HepG2 (cell line): ENCODE measurements around the gene MT1M. TPM values are rescaled to one million over a fixed set of nuclear protein-coding genes. Genes with fewer than 3 reads are reported as not detected.

Source experiments
- ATAC-seq: fragments of 200-7000 bp; cut with Tn5 transposase; 3 replicates; pipeline ENCODE4 v1.9.1; 2020; ENCODE audit warnings: mild to moderate bottlenecking, moderate library complexity
- BruUV-seq: library from RNA; stranded (reverse); fragments of 400-500 nt; replicated peaks from 2 replicates; lab custom pipeline; 2021; lab: Mats Ljungman, UMichigan
- CTCF ChIA-PET: fragments of 300-600 bp; formaldehyde crosslinking; extraction: SDS; loops from one replicate; lab custom pipeline; 2021; ENCODE audit warnings: low total read pairs, inconsistent platforms, low intra/inter-chr PET ratio; lab: Yijun Ruan, JAX
- POLR2A ChIA-PET: fragments of 350-600 bp; sonication (Branson Sonifier 250); formaldehyde crosslinking; loops from one replicate; lab custom pipeline; 2020; ENCODE audit warnings: antibody characterized with exemption, inconsistent platforms; lab: Yijun Ruan, JAX
- DNase-seq: peaks from one replicate; pipeline ENCODE4 v3.0.0-alpha.2; 2015; ENCODE audit warnings: low spot score
- FAIRE-seq: peaks from 3 replicates; lab custom pipeline; 2011; peaks lifted over from hg19 to GRCh38; lab: Jason Lieb, UNC
- H2AFZ ChIP-seq: one replicate; pipeline ENCODE4 v1.6.1; 2011; ENCODE audit warnings: low read length, inconsistent platforms
- H3K27ac ChIP-seq: fragments of 300-600 bp; 3 replicates; pipeline ENCODE4 v1.8.0; 2011; ENCODE audit warnings: mixed run types, mild to moderate bottlenecking, mixed read lengths, low read length, inconsistent platforms; ENCODE audit not compliant: insufficient read depth; ENCODE audit errors: extremely low read length
- H3K27me3 ChIP-seq, 2 experiments: fragments of 200-600 bp in 1 of 2; 2 replicates in 1 of 2; 3 replicates in 1 of 2; pipeline versions ENCODE4 v1.6.0 to v1.8.0; 2011; ENCODE audit warnings: low read length in 2 of 2, mild to moderate bottlenecking in 2 of 2, moderate library complexity in 2 of 2, inconsistent platforms in 1 of 2; ENCODE audit not compliant: insufficient read depth in 2 of 2, control insufficient read depth in 1 of 2
- H3K36me3 ChIP-seq, 2 experiments: fragments of 200-600 bp in 1 of 2; replicated peaks in 1 of 2; 2 replicates in 1 of 2; 3 replicates in 1 of 2; pipeline versions ENCODE4 v1.5.1 to v1.8.0; 2011; ENCODE audit warnings: low read length in 2 of 2, inconsistent platforms in 1 of 2; ENCODE audit not compliant: insufficient read depth in 2 of 2, control insufficient read depth in 1 of 2
- H3K4me1 ChIP-seq: 2 replicates; pipeline ENCODE4 v1.5.1; 2012; ENCODE audit warnings: low read length, inconsistent platforms; ENCODE audit not compliant: insufficient read depth
- H3K4me2 ChIP-seq: 2 replicates; pipeline ENCODE4 v1.6.0; 2011; ENCODE audit warnings: low read depth, low read length, inconsistent platforms
- H3K4me3 ChIP-seq, 3 experiments: fragments of 200-600 bp in 1 of 3; sonication (generic), shearing (Covaris generic) in 1 of 3; replicated peaks in 1 of 3; 2 replicates each; pipeline ENCODE4 v1.5.1; 2011 to 2016; ENCODE audit warnings: low read length in 3 of 3, inconsistent platforms in 2 of 3, low read depth in 2 of 3, mild to moderate bottlenecking in 2 of 3, control low read depth in 1 of 3, mixed read lengths in 1 of 3; ENCODE audit not compliant: insufficient read depth in 1 of 3
- H3K79me2 ChIP-seq: one replicate; pipeline ENCODE4 v1.6.1; 2011; ENCODE audit warnings: low read length, inconsistent platforms; ENCODE audit not compliant: insufficient read depth
- H3K9ac ChIP-seq: 2 replicates; pipeline ENCODE4 v1.6.0; 2011; ENCODE audit warnings: mild to moderate bottlenecking, low read depth, low read length, inconsistent platforms; ENCODE audit not compliant: insufficient read depth
- H3K9me3 ChIP-seq: 2 replicates; pipeline ENCODE4 v1.5.1; 2012; ENCODE audit warnings: mild to moderate bottlenecking, low read length
- H4K20me1 ChIP-seq: 2 replicates; pipeline ENCODE4 v1.6.0; 2011; ENCODE audit warnings: inconsistent platforms, mild to moderate bottlenecking, low read length, moderate library complexity; ENCODE audit not compliant: insufficient read depth
- CREB1 ChIP-seq, 2 experiments: fragments of 450-650 bp in 1 of 2; IDR thresholded peaks; 2 replicates each; pipeline ENCODE4 v1.6.1; 2016 to 2017; ENCODE audit warnings: control low read depth in 1 of 2, mild to moderate bottlenecking in 1 of 2, missing compliant biosample characterization in 1 of 2, missing genetic modification characterization in 1 of 2
- DNMT3B ChIP-seq: conservative IDR thresholded peaks from 2 replicates; pipeline ENCODE4 v1.6.1; 2016; ENCODE audit warnings: missing biosample characterization, control low read depth
- DRAP1 ChIP-seq: IDR thresholded peaks from 2 replicates; pipeline ENCODE4 v1.6.1; 2016; ENCODE audit warnings: missing genetic modification reagents, missing compliant biosample characterization
- ELF4 ChIP-seq: sonication (generic); formaldehyde crosslinking; IDR thresholded peaks from 2 replicates; pipeline ENCODE4 v1.5.0; 2020; ENCODE audit warnings: missing genetic modification reagents, mild to moderate bottlenecking, moderate library complexity, borderline replicate concordance
- FOSL2 ChIP-seq: sonication (generic); formaldehyde crosslinking; IDR thresholded peaks from 2 replicates; pipeline ENCODE4 v1.4.0; 2020; ENCODE audit warnings: missing genetic modification reagents
- LBX2 ChIP-seq: sonication (generic); formaldehyde crosslinking; IDR thresholded peaks from 2 replicates; pipeline ENCODE4 v1.5.0; 2020; ENCODE audit warnings: missing genetic modification reagents, mild to moderate bottlenecking, borderline replicate concordance
- NR0B2 ChIP-seq: sonication (generic); formaldehyde crosslinking; IDR thresholded peaks from 2 replicates; pipeline ENCODE4 v1.4.0; 2020; ENCODE audit warnings: mild to moderate bottlenecking, missing genetic modification reagents
- STAT5B ChIP-seq: sonication (generic); formaldehyde crosslinking; IDR thresholded peaks from 2 replicates; pipeline ENCODE4 v1.4.0; 2020; ENCODE audit warnings: missing genetic modification reagents
- ZFX ChIP-seq: sonication (generic); formaldehyde crosslinking; IDR thresholded peaks from 2 replicates; pipeline ENCODE4 v1.4.0; 2020; ENCODE audit warnings: mild to moderate bottlenecking, low read depth, missing genetic modification reagents, moderate library complexity
- ZIK1 ChIP-seq: sonication (generic); formaldehyde crosslinking; IDR thresholded peaks from 2 replicates; pipeline ENCODE4 v1.5.0; 2020; ENCODE audit warnings: mild to moderate bottlenecking, low read depth, missing genetic modification reagents, borderline replicate concordance
- ZNF260 ChIP-seq: sonication (generic); formaldehyde crosslinking; IDR thresholded peaks from 2 replicates; pipeline ENCODE4 v1.4.0; 2020; ENCODE audit warnings: missing genetic modification reagents, low read depth, mild to moderate bottlenecking, borderline replicate concordance
- ZNF432 ChIP-seq: sonication (generic); formaldehyde crosslinking; IDR thresholded peaks from 2 replicates; pipeline ENCODE4 v1.5.0; 2020; ENCODE audit warnings: missing genetic modification reagents, mild to moderate bottlenecking, borderline replicate concordance
- ZNF446 ChIP-seq: sonication (generic); formaldehyde crosslinking; IDR thresholded peaks from 2 replicates; pipeline ENCODE4 v1.5.0; 2020; ENCODE audit warnings: mild to moderate bottlenecking, missing genetic modification reagents
- ZNF580 ChIP-seq: IDR thresholded peaks from 2 replicates; pipeline ENCODE4 v1.6.1; 2016; ENCODE audit warnings: low read depth, borderline replicate concordance
- ZNF605 ChIP-seq: sonication (generic); formaldehyde crosslinking; IDR thresholded peaks from 2 replicates; pipeline ENCODE4 v1.8.0; 2022; ENCODE audit warnings: mild to moderate bottlenecking, missing genetic modification reagents
- ZNF619 ChIP-seq: sonication (generic); formaldehyde crosslinking; IDR thresholded peaks from 2 replicates; pipeline ENCODE4 v1.4.0; 2020; ENCODE audit warnings: mild to moderate bottlenecking, missing genetic modification reagents
- ZNF891 ChIP-seq: sonication (generic); formaldehyde crosslinking; IDR thresholded peaks from 2 replicates; pipeline ENCODE4 v1.5.0; 2020; ENCODE audit warnings: mild to moderate bottlenecking, missing genetic modification reagents
- WGBS: methylation state at CpG from one replicate; pipeline ENCODE4 v1.1.6; 2017; ENCODE audit warnings: low lambda C conversion rate; 5-methylcytosine and 5-hydroxymethylcytosine counted together
- in situ Hi-C: cut with HindIII; loops from 2 replicates; pipeline ENCODE4 v1.10.0; 2017; ENCODE audit warnings: low pct_unique_long_range_greater_than_20kb; ENCODE audit not compliant: extremely low pct_ligation_motif_present
- intact Hi-C: fragments of 100-400 bp; cut with micrococcal nuclease; formaldehyde crosslinking; loops from one replicate; pipeline ENCODE4 v1.10.0; 2022; ENCODE audit not compliant: unreplicated experiment
- polyA plus RNA-seq, 8 experiments: library from polyadenylated mRNA; depleted of rRNA in 3 of 8; stranded (reverse) in 7 of 8; unstranded in 1 of 8; fragments of >200 nt; fragmentation: Illumina TruSeq in 4 of 8; extraction: Trizol in 4 of 8; gene quantifications; 2 replicates each; pipeline versions ENCODE4 v1.2.1 to v1.2.3, GENCODE V29; 2011 to 2016; ENCODE audit warnings: low read depth in 4 of 8, missing spikeins in 1 of 8, mixed read lengths in 1 of 8; ENCODE audit not compliant: insufficient read depth in 1 of 8
- total RNA-seq, 5 experiments: library from RNA; depleted of rRNA; stranded (reverse); fragments of >200 nt; fragmentation: Illumina TruSeq; extraction: Trizol; gene quantifications; 2 replicates each; pipeline ENCODE4 v1.2.3, GENCODE V29; 2016; ENCODE audit warnings: low read depth in 1 of 5
- TF ChIP-seq, protein P1 (sequence below): sonication (generic); formaldehyde crosslinking; IDR thresholded peaks from 2 replicates; pipeline ENCODE4 v1.5.0; 2020; ENCODE audit warnings: mild to moderate bottlenecking, missing genetic modification reagents
- TF ChIP-seq, protein P2 (sequence below): sonication (generic); formaldehyde crosslinking; IDR thresholded peaks from 2 replicates; pipeline ENCODE4 v1.9.0; 2021; ENCODE audit warnings: missing genetic modification reagents, mild to moderate bottlenecking, borderline replicate concordance

Gene MT1M
- total and polyA plus RNA-seq, 2 of the 13 experiments (the other 11 are each of a cell fraction or from before 2014, with no cell fraction given): 4.6 TPM; not detected in 1

DNA sequence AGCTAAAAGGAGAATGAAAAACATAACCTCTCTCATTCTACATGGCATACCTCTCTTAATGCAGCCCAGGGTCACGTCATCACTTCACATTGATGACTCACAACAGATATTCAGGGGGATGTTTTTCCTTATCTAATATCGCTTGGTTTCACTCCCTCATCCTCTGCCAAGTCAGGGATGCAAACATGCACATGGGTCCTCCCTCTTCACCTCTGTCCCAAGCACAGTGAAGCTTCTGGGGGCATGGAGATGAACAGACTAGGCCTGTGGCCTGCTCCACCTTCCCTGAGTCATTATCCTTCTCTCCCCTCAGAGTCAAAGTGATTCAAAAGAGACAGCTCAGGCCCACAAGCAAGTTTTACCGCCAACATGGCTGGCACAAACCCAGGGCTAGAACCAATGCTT is 26.4 kb upstream of the MT1M start:
- no TSS peak for BruUV-seq
- Histone ChIP-seq H2AFZ (no peak overlapping the region), H3K9ac (peak overlapping the region; percentile 79)
- 0 out of 2 replicates have a peak, but pooled peaks have one; percentile 7 for TF ChIP-seq DRAP1 (CRISPR knock-in tag)
- no peak for TF ChIP-seq STAT5B
- TF ChIP-seq ZIK1 (CRISPR knock-in tag): no peak
- no peak for TF ChIP-seq ZNF432
- TF ChIP-seq LBX2: 0 out of 2 replicates have a peak, but pooled peaks have one; percentile 56
- TF ChIP-seq ZNF605 (CRISPR knock-in tag): 0 out of 2 replicates have a peak, but pooled peaks have one; percentile 4
- no peak for TF ChIP-seq ZNF619 (CRISPR knock-in tag)
- TF ChIP-seq FOSL2: 0 out of 2 replicates have a peak, but pooled peaks have one; percentile 44
- no peak for TF ChIP-seq ZNF891 (CRISPR knock-in tag)
- no peak for TF ChIP-seq ZNF580 (CRISPR knock-in tag)
- TF ChIP-seq, protein P1, sequence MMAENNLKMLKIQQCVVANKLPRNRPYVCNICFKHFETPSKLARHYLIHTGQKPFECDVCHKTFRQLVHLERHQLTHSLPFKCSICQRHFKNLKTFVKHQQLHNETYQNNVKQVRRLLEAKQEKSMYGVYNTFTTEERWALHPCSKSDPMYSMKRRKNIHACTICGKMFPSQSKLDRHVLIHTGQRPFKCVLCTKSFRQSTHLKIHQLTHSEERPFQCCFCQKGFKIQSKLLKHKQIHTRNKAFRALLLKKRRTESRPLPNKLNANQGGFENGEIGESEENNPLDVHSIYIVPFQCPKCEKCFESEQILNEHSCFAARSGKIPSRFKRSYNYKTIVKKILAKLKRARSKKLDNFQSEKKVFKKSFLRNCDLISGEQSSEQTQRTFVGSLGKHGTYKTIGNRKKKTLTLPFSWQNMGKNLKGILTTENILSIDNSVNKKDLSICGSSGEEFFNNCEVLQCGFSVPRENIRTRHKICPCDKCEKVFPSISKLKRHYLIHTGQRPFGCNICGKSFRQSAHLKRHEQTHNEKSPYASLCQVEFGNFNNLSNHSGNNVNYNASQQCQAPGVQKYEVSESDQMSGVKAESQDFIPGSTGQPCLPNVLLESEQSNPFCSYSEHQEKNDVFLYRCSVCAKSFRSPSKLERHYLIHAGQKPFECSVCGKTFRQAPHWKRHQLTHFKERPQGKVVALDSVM (CRISPR knock-in tag): no peak
- no peak for TF ChIP-seq ZNF446
- TF ChIP-seq ZFX (CRISPR knock-in tag): peak; percentile 59; the same call in 1 of the 2 replicates
- TF ChIP-seq ZNF260 (CRISPR knock-in tag): no peak
- TF ChIP-seq ELF4 (CRISPR knock-in tag): no peak; the same call in 1 of the 2 replicates
- 0 out of 2 replicates have a peak, but pooled peaks have one; percentile 17 for TF ChIP-seq DNMT3B
- peak; percentile 50; the same call in 1 of the 2 replicates for TF ChIP-seq NR0B2 (CRISPR knock-in tag)
- TF ChIP-seq, protein P2, sequence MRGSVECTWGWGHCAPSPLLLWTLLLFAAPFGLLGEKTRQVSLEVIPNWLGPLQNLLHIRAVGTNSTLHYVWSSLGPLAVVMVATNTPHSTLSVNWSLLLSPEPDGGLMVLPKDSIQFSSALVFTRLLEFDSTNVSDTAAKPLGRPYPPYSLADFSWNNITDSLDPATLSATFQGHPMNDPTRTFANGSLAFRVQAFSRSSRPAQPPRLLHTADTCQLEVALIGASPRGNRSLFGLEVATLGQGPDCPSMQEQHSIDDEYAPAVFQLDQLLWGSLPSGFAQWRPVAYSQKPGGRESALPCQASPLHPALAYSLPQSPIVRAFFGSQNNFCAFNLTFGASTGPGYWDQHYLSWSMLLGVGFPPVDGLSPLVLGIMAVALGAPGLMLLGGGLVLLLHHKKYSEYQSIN (CRISPR knock-in tag): peak; percentile 83; the same call in 1 of the 2 replicates
- peak; percentile 90 for TF ChIP-seq CREB1 (IDR thresholded peaks at IDR 0.05)
- TF ChIP-seq CREB1 (CRISPR knock-in tag; IDR thresholded peaks at IDR 0.05): no peak

More for the DNA sequence above, 26.4 kb upstream of the MT1M start:
- ChIA-PET POLR2A (interaction anchor here (0.6 to 3.4 kb wide), 10 partner anchors 13 to 1419 kb away, joined by 3 to 39 read pairs (median 6); partner anchors contain the start of genes MT1E, MT1G, NUDT21 and OGFOD1), CTCF (no interaction called here)
- Histone ChIP-seq H3K4me2 (peak overlapping the region; percentile 91), H4K20me1 (no peaks in the 10 kb centered on the region), H3K27me3 (peaks cover 0 to 7% of the 10 kb centered on the region in 2 experiments; a peak in 2 of 5 replicates), H3K4me3 (peak overlapping the region; percentile 75 to 84 (median 78)), H3K36me3 (no peaks in the 10 kb centered on the region), H3K9me3 (no peaks in the 10 kb centered on the region), H3K27ac (peak overlapping the region; percentile 93), H3K79me2 (no peaks in the 10 kb centered on the region), H3K4me1 (peaks cover 61% of the 10 kb centered on the region)
- WGBS: 45% methylated on average over 3 of the region's 3 CpGs
- in situ Hi-C loops (no loop called here), intact Hi-C loops (loop anchor here (10.0 kb wide), 2 partner anchors 49 to 259 kb away; partner anchors contain the start of genes MT1B, MT1F and SLC12A3)
- no peak for DNase-seq
- ATAC-seq: no peak
- FAIRE-seq: no peak
